K562 (cell line): Measurements from ENCODE around the gene MLYCD. TPM values are rescaled to one million over a fixed set of nuclear protein-coding genes. Genes with fewer than 3 reads are reported as not detected.
A peak's percentile ranks its signal among the peaks of the same experiment; 100 is the strongest.

Experiments
- ATAC-seq: fragments of 200-7000 bp; cut with Tn5 transposase; 3 replicates; pipeline ENCODE4 v1.9.1; 2020; ENCODE audit warnings: moderate library complexity
- BruUV-seq: library from RNA; stranded (reverse); fragments of 400-500 nt; replicated peaks from 2 replicates; lab custom pipeline; 2021; lab: Mats Ljungman, UMichigan
- CTCF ChIA-PET: fragments of 300-600 bp; formaldehyde crosslinking; extraction: SDS; loops from one replicate; lab custom pipeline; 2021; ENCODE audit warnings: low intra/inter-chr PET ratio; lab: Yijun Ruan, JAX
- POLR2A ChIA-PET: fragments of 300-600, 350-650 bp; sonication (Branson Sonifier 250); formaldehyde crosslinking; extraction: SDS; loops from one replicate; lab custom pipeline; 2021; ENCODE audit warnings: antibody characterized with exemption, inconsistent platforms; lab: Yijun Ruan, JAX
- DNase-seq, 4 experiments: peaks; one replicate each; pipeline versions ENCODE4 v3.0.0 to v3.0.0-alpha.2; 2011 to 2018; ENCODE audit warnings: low spot score in 3 of 4, mixed read lengths in 3 of 4; ENCODE audit errors: extremely low read depth in 1 of 4
- FAIRE-seq: peaks from 2 replicates; lab custom pipeline; 2011; peaks lifted over from hg19 to GRCh38; lab: Jason Lieb, UNC
- H2AFZ ChIP-seq: 2 replicates; pipeline ENCODE4 v1.6.0; 2011; ENCODE audit warnings: low read depth, low read length, control low read depth, inconsistent platforms
- H3K27ac ChIP-seq: fragments of 200-600 bp; 3 replicates; pipeline ENCODE4 v1.8.0; 2011; ENCODE audit warnings: low read depth, mild to moderate bottlenecking, control low read depth, inconsistent platforms, low read length, moderate library complexity, mixed read lengths; ENCODE audit errors: extremely low read depth
- H3K27me3 ChIP-seq, 2 experiments: fragments of 300-600 bp in 1 of 2; 2 replicates in 1 of 2; 3 replicates in 1 of 2; pipeline versions ENCODE4 v1.6.0 to v1.8.0; 2011; ENCODE audit warnings: inconsistent platforms in 2 of 2, low read length in 2 of 2, mild to moderate bottlenecking in 1 of 2, mixed read lengths in 1 of 2, moderate library complexity in 1 of 2; ENCODE audit not compliant: control insufficient read depth in 2 of 2, insufficient read depth in 2 of 2
- H3K36me3 ChIP-seq: fragments of 300-600 bp; 3 replicates; pipeline ENCODE4 v1.8.0; 2011; ENCODE audit warnings: mild to moderate bottlenecking, low read length, inconsistent platforms; ENCODE audit not compliant: control insufficient read depth, insufficient read depth
- H3K4me1 ChIP-seq, 2 experiments: fragments of 200-600 bp in 1 of 2; replicated peaks in 1 of 2; 2 replicates in 1 of 2; 3 replicates in 1 of 2; pipeline versions ENCODE4 v1.5.1 to v1.8.0; 2011; ENCODE audit warnings: inconsistent platforms in 2 of 2, low read length in 2 of 2, mild to moderate bottlenecking in 1 of 2, mixed read lengths in 1 of 2, moderate library complexity in 1 of 2; ENCODE audit not compliant: control insufficient read depth in 2 of 2, insufficient read depth in 2 of 2
- H3K4me2 ChIP-seq: 2 replicates; pipeline ENCODE4 v1.6.1; 2011; ENCODE audit warnings: low read length, control low read depth, inconsistent platforms, mixed read lengths; ENCODE audit not compliant: insufficient read depth
- H3K4me3 ChIP-seq: fragments of 200-600 bp; sonication (generic), shearing (Covaris generic); 2 replicates; pipeline ENCODE4 v1.5.1; 2016; ENCODE audit warnings: control low read depth, inconsistent platforms
- H3K79me2 ChIP-seq: fragments of 200-600 bp; 3 replicates; pipeline ENCODE4 v1.8.0; 2011; ENCODE audit warnings: low read length, inconsistent platforms; ENCODE audit not compliant: control insufficient read depth, insufficient read depth
- H3K9ac ChIP-seq, 2 experiments: 2 replicates each; pipeline versions ENCODE4 v1.6.0 to v1.6.1; 2011; ENCODE audit warnings: low read depth in 2 of 2, low read length in 2 of 2, control low read depth in 1 of 2, inconsistent platforms in 1 of 2, mild to moderate bottlenecking in 1 of 2, mixed read lengths in 1 of 2; ENCODE audit not compliant: insufficient read depth in 1 of 2
- H3K9me1 ChIP-seq: one replicate; pipeline ENCODE4 v1.6.0; 2011; ENCODE audit warnings: inconsistent platforms, mild to moderate bottlenecking, low read length, moderate library complexity; ENCODE audit not compliant: control insufficient read depth, insufficient read depth
- H3K9me3 ChIP-seq: replicated peaks from 2 replicates; pipeline ENCODE4 v1.5.1; 2011; ENCODE audit warnings: low read depth, low read length, inconsistent platforms; ENCODE audit not compliant: control insufficient read depth, insufficient read depth
- H4K20me1 ChIP-seq: replicated peaks from 2 replicates; pipeline ENCODE4 v1.6.1; 2011; ENCODE audit warnings: low read length, inconsistent platforms, mixed read lengths; ENCODE audit not compliant: control insufficient read depth, insufficient read depth
- BCOR ChIP-seq: fragments of 450-650 bp; IDR thresholded peaks from 2 replicates; pipeline ENCODE4 v1.6.1; 2016
- CHD1 ChIP-seq: fragments of 200-600 bp; sonication (generic); IDR thresholded peaks from one replicate; pipeline ENCODE4 v1.6.1; 2012; ENCODE audit warnings: mild to moderate bottlenecking, moderate library complexity, low read length, inconsistent platforms
- HNRNPLL ChIP-seq: fragments of 200-400 bp; formaldehyde crosslinking; IDR thresholded peaks from 2 replicates; pipeline ENCODE4 v1.6.1; 2017; ENCODE audit warnings: low read length, low read depth, mild to moderate bottlenecking; ENCODE audit not compliant: poor library complexity, severe bottlenecking
- NCOA4 ChIP-seq: fragments of 450-650 bp; IDR thresholded peaks from 2 replicates; pipeline ENCODE4 v1.6.1; 2018; ENCODE audit warnings: mild to moderate bottlenecking; ENCODE audit not compliant: partially characterized antibody
- NFIC ChIP-seq: fragments of 450-650 bp; IDR thresholded peaks from 2 replicates; pipeline ENCODE4 v1.6.1; 2017; ENCODE audit warnings: mild to moderate bottlenecking, inconsistent platforms
- PML ChIP-seq: IDR thresholded peaks from 2 replicates; pipeline ENCODE4 v1.6.1; 2012; ENCODE audit warnings: low read length, inconsistent platforms
- SMARCB1 ChIP-seq: IDR thresholded peaks from 2 replicates; pipeline ENCODE4 v1.6.1; 2011; ENCODE audit warnings: improper control_type of control experiment, low read depth; ENCODE audit not compliant: insufficient read length
- STAT5A ChIP-seq: IDR thresholded peaks from 2 replicates; pipeline ENCODE4 v1.6.1; 2012; ENCODE audit warnings: low read length, inconsistent platforms, borderline replicate concordance
- WGBS: fragments of 100-300 bp; shearing (Covaris generic); methylation state at CpG from one replicate; pipeline ENCODE4 v1.1.6; 2016; ENCODE audit warnings: low coverage, mixed read lengths; ENCODE audit not compliant: insufficient coverage; ENCODE audit errors: missing lambda C conversion rate; 5-methylcytosine and 5-hydroxymethylcytosine counted together
- in situ Hi-C: fragments of 300-500 bp; cut with MboI; formaldehyde crosslinking; loops from 4 replicates; pipeline ENCODE4 v1.15.0; 2018; ENCODE audit warnings: inconsistent platforms, mixed read lengths
- intact Hi-C: fragments of 100-400 bp; cut with micrococcal nuclease; formaldehyde crosslinking; loops from 2 replicates; pipeline ENCODE4 v1.14.2; 2022
- polyA plus RNA-seq, 8 experiments: library from polyadenylated mRNA; depleted of rRNA in 4 of 8; stranded (reverse) in 5 of 8; unstranded in 3 of 8; fragments of >200 nt; fragmentation: Nextera tagmentation in 2 of 8; fragmentation: Illumina TruSeq in 1 of 8; extraction: Ambion mirVana in 2 of 8; extraction: Trizol in 1 of 8; gene quantifications; 2 replicates each; pipeline versions ENCODE4 v1.2.1 to v1.2.3, GENCODE V29; 2011 to 2014; ENCODE audit warnings: inconsistent platforms in 1 of 8, missing spikeins in 1 of 8
- total RNA-seq, 7 experiments: library from RNA; depleted of rRNA in 6 of 7; stranded (reverse); fragments of >200 nt in 6 of 7; fragmentation: Illumina TruSeq in 2 of 7; extraction: Trizol in 2 of 7; gene quantifications; 2 replicates each; pipeline versions ENCODE4 v1.2.1 to v1.2.3, GENCODE V29; 2011 to 2021; ENCODE audit warnings: low replicate concordance in 1 of 7
- TF ChIP-seq, protein P1 (sequence below): fragments of 250-450 bp; sonication (Bioruptor Pico); IDR thresholded peaks from 2 replicates; pipeline ENCODE4 v1.8.0; 2021; ENCODE audit warnings: moderate library complexity, mild to moderate bottlenecking, inconsistent platforms
- TF ChIP-seq, protein P2 (sequence below), 2 experiments: fragments of 450-650 bp in 1 of 2; sonication (generic) in 1 of 2; formaldehyde crosslinking; conservative IDR thresholded peaks; 2 replicates each; pipeline versions ENCODE4 v1.4.0 to v1.8.1; 2020 to 2022; ENCODE audit warnings: mild to moderate bottlenecking in 1 of 2, missing genetic modification reagents in 1 of 2
- TF ChIP-seq, protein P3 (sequence below): fragments of 250-450 bp; sonication (Bioruptor Pico); IDR thresholded peaks from 2 replicates; pipeline ENCODE4 v1.5.0; 2021
- TF ChIP-seq, protein P4 (sequence below): fragments of 450-650 bp; IDR thresholded peaks from 2 replicates; pipeline ENCODE4 v1.6.1; 2016; ENCODE audit warnings: borderline replicate concordance

The MLYCD gene
- total and polyA plus RNA-seq, 9 of the 15 experiments (the other 6 are each of a cell fraction or from before 2014, with no cell fraction given), result 0.15 to 2.0 (median 1.0) TPM

- Histone ChIP-seq H3K4me3 (no peak overlapping the region), H3K79me2 (no peaks in the 10 kb centered on the region)
Measured at GRCh38 chr16:83940119-83940518, 41.2 kb downstream of the MLYCD start.

GRCh38 chr16:83940630-83941378 is 41.9 kb downstream of the MLYCD start:
- Histone ChIP-seq H4K20me1 (peaks cover 6% of the 10 kb centered on the region; the same call in 1 of the 2 replicates), H3K79me2 (no peaks in the 10 kb centered on the region), H3K27me3 (peaks cover 11 to 35% of the 10 kb centered on the region in 2 experiments; a peak in 4 of 5 replicates), H3K36me3 (no peaks in the 10 kb centered on the region), H3K9ac (no peak overlapping the region), H3K9me3 (no peaks in the 10 kb centered on the region), H3K4me3 (no peak overlapping the region), H3K27ac (no peak overlapping the region), H2AFZ (peak overlapping the region; percentile 38; the same call in 1 of the 2 replicates), H3K4me2 (no peak overlapping the region), H3K4me1 (peaks cover 0 to 30% of the 10 kb centered on the region in 2 experiments; a peak in 2 of 5 replicates), H3K9me1 (no peaks in the 10 kb centered on the region)
- POLR2A ChIA-PET, result no interaction called here
- DNase-seq, result no peak
- FAIRE-seq, result no peak
- CTCF ChIA-PET, result no interaction called here
- intact Hi-C loops (no loop called here), in situ Hi-C loops (no loop called here)
- ATAC-seq, result no peak
- no TSS peak for BruUV-seq
- 32% methylated on average over 27 of the region's 28 CpGs for WGBS
- TF ChIP-seq BCOR (no peak), HNRNPLL (no peak), SMARCB1 (no peak), CHD1 (no peak), NCOA4 (no peak), PML (no peak)
- TF ChIP-seq, protein P1, sequence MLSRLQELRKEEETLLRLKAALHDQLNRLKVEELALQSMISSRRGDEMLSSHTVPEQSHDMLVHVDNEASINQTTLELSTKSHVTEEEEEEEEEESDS (CRISPR knock-in tag), result no peak
- TF ChIP-seq, protein P2, sequence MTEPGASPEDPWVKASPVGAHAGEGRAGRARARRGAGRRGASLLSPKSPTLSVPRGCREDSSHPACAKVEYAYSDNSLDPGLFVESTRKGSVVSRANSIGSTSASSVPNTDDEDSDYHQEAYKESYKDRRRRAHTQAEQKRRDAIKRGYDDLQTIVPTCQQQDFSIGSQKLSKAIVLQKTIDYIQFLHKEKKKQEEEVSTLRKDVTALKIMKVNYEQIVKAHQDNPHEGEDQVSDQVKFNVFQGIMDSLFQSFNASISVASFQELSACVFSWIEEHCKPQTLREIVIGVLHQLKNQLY (CRISPR knock-in tag; conservative IDR thresholded peaks at IDR 0.05), result no peak
- TF ChIP-seq, protein P3, sequence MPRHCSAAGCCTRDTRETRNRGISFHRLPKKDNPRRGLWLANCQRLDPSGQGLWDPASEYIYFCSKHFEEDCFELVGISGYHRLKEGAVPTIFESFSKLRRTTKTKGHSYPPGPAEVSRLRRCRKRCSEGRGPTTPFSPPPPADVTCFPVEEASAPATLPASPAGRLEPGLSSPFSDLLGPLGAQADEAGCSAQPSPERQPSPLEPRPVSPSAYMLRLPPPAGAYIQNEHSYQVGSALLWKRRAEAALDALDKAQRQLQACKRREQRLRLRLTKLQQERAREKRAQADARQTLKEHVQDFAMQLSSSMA, result no peak
- TF ChIP-seq, protein P4, sequence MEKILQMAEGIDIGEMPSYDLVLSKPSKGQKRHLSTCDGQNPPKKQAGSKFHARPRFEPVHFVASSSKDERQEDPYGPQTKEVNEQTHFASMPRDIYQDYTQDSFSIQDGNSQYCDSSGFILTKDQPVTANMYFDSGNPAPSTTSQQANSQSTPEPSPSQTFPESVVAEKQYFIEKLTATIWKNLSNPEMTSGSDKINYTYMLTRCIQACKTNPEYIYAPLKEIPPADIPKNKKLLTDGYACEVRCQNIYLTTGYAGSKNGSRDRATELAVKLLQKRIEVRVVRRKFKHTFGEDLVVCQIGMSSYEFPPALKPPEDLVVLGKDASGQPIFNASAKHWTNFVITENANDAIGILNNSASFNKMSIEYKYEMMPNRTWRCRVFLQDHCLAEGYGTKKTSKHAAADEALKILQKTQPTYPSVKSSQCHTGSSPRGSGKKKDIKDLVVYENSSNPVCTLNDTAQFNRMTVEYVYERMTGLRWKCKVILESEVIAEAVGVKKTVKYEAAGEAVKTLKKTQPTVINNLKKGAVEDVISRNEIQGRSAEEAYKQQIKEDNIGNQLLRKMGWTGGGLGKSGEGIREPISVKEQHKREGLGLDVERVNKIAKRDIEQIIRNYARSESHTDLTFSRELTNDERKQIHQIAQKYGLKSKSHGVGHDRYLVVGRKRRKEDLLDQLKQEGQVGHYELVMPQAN, result no peak

More at GRCh38 chr16:83940119-83940518, 41.2 kb downstream of the MLYCD start:
- no peak overlapping the region for H3K27ac ChIP-seq
- H3K9me1 ChIP-seq, result no peaks in the 10 kb centered on the region
- H2AFZ ChIP-seq, result peak overlapping the region; percentile 38; the same call in 1 of the 2 replicates
- peaks cover 0 to 34% of the 10 kb centered on the region in 2 experiments; a peak in 2 of 5 replicates for H3K4me1 ChIP-seq
- no peak overlapping the region for H3K9ac ChIP-seq
- DNase-seq, result no peak
- TF ChIP-seq NFIC (peak; percentile 31; the same call in 1 of the 2 replicates), STAT5A (no peak)
- no peak for FAIRE-seq
- peaks cover 14 to 36% of the 10 kb centered on the region in 2 experiments; a peak in 4 of 5 replicates for H3K27me3 ChIP-seq
- no peak overlapping the region for H3K4me2 ChIP-seq
- BruUV-seq, result no TSS peak
- ATAC-seq, result no peak
- CTCF ChIA-PET, result no interaction called here
- no peaks in the 10 kb centered on the region for H3K9me3 ChIP-seq
- no peaks in the 10 kb centered on the region for H3K36me3 ChIP-seq
- intact Hi-C loops, result no loop called here
- in situ Hi-C loops, result no loop called here
- peaks cover 6% of the 10 kb centered on the region; the same call in 1 of the 2 replicates for H4K20me1 ChIP-seq
- POLR2A ChIA-PET, result no interaction called here
- WGBS, result 35% methylated on average over 12 of the region's 12 CpGs
